Thyroid gland (tissue), 4 donors: Measurements from ENCODE around the gene PGRMC2. TPM values are rescaled to one million over a fixed set of nuclear protein-coding genes. Genes with fewer than 3 reads are reported as not detected.

Experiments used
- DNase-seq, 2 donors: peaks; one replicate each; pipeline ENCODE4 v3.0.0-alpha.2; 2019
- H3K27ac ChIP-seq, 3 donors: fragments of 200-600 bp; sonication (generic); 1 replicate in 2 of 3; 2 replicates in 1 of 3; pipeline ENCODE4 v1.5.1; 2016 to 2019; ENCODE audit warnings: mild to moderate bottlenecking in 1 of 3, moderate library complexity in 1 of 3
- H3K27me3 ChIP-seq: fragments of 200-600 bp; sonication (generic); one replicate; pipeline ENCODE4 v1.5.1; 2019
- H3K36me3 ChIP-seq, 2 donors: fragments of 200-600 bp; sonication (generic); one replicate each; pipeline ENCODE4 v1.5.1; 2016 to 2019
- H3K4me1 ChIP-seq, 2 donors: fragments of 200-600 bp; sonication (generic); one replicate each; pipeline ENCODE4 v1.5.1; 2017 to 2019
- H3K4me3 ChIP-seq, 3 donors: fragments of 200-600 bp; sonication (generic); replicated peaks in 1 of 3; 1 replicate in 2 of 3; 2 replicates in 1 of 3; pipeline ENCODE4 v1.5.1; 2016; ENCODE audit warnings: mild to moderate bottlenecking in 1 of 3
- H3K9me3 ChIP-seq: fragments of 200-600 bp; sonication (generic); one replicate; pipeline ENCODE4 v1.5.1; 2017
- CTCF ChIP-seq, 6 experiments: fragments of 200-600 bp in 3 of 6; fragments of 450-650 bp in 3 of 6; sonication (generic) in 3 of 6; IDR thresholded peaks; one replicate each; pipeline ENCODE4 v1.5.1; 2016 to 2019; ENCODE audit warnings: antibody characterized with exemption in 6 of 6, mild to moderate bottlenecking in 2 of 6, inconsistent platforms in 1 of 6, moderate library complexity in 1 of 6
- POLR2A ChIP-seq, 2 donors: fragments of 450-650 bp; IDR thresholded peaks; one replicate each; pipeline ENCODE4 v1.6.1; 2017; ENCODE audit warnings: antibody characterized with exemption in 2 of 2, mild to moderate bottlenecking in 2 of 2, moderate library complexity in 1 of 2
- WGBS, 2 donors: methylation state at CpG; one replicate each; pipeline ENCODE4 v1.1.5; 2017; 5-methylcytosine and 5-hydroxymethylcytosine counted together
- intact Hi-C: fragments of 100-400 bp; cut with DNase I; formaldehyde crosslinking; loops from one replicate; pipeline ENCODE4 v1.15.1; 2023
- total RNA-seq, 4 donors: library from RNA; depleted of rRNA; stranded (reverse); fragments of >200 nt; gene quantifications; one replicate each; pipeline ENCODE4 v1.2.3, GENCODE V29; 2016

Gene PGRMC2
- total RNA-seq, 4 donors from 2014 or later = 46.5 to 68.9 (median 50.2) TPM

GRCh38 chr4:128284317-128284716, 3.3 kb downstream of the PGRMC2 start:
- H3K9me3 ChIP-seq = no peaks in the 10 kb centered on the region
- H3K27ac ChIP-seq = no peak overlapping the region
- no peaks in the 10 kb centered on the region for H3K36me3 ChIP-seq
- 71 to 90% methylated on average over 1 of the region's 1 CpG for WGBS, 2 donors
- peaks cover 8 to 25% of the 10 kb centered on the region in 2 donors for H3K4me1 ChIP-seq
- intact Hi-C loops = no loop called here
- no peaks in the 10 kb centered on the region for H3K27me3 ChIP-seq
- no peak for DNase-seq
- no peak overlapping the region for H3K4me3 ChIP-seq
- TF ChIP-seq POLR2A (IDR thresholded peaks at IDR 0.05) (no peak), CTCF (IDR thresholded peaks at IDR 0.05) (no peak)

GRCh38 chr4:128283071-128283470, 4.5 kb downstream of the PGRMC2 start:
- Histone ChIP-seq H3K36me3 (no peaks in the 10 kb centered on the region), H3K9me3 (no peaks in the 10 kb centered on the region), H3K4me1 (peaks cover 5 to 19% of the 10 kb centered on the region in 2 donors), H3K27me3 (no peaks in the 10 kb centered on the region), H3K27ac (no peak overlapping the region), H3K4me3 (no peak overlapping the region)
- intact Hi-C loops = no loop called here
- 96 to 97% methylated on average over 2 of the region's 2 CpGs for WGBS, 2 donors
- TF ChIP-seq POLR2A (IDR thresholded peaks at IDR 0.05) = no peak
- no peak for TF ChIP-seq CTCF (IDR thresholded peaks at IDR 0.05)
- no peak for DNase-seq

GRCh38 chr4:128282516-128282915, 5.1 kb downstream of the PGRMC2 start:
- Histone ChIP-seq H3K27me3 (no peaks in the 10 kb centered on the region), H3K4me3 (no peak overlapping the region), H3K4me1 (peaks cover 5 to 19% of the 10 kb centered on the region in 2 donors), H3K36me3 (no peaks in the 10 kb centered on the region), H3K9me3 (no peaks in the 10 kb centered on the region), H3K27ac (no peak overlapping the region)
- TF ChIP-seq POLR2A (IDR thresholded peaks at IDR 0.05) = no peak
- no peak for TF ChIP-seq CTCF (IDR thresholded peaks at IDR 0.05)
- DNase-seq = no peak
- intact Hi-C loops = no loop called here

GRCh38 chr4:128281354-128281753, 6.3 kb downstream of the PGRMC2 start:
- Histone ChIP-seq H3K27ac (no peak overlapping the region), H3K27me3 (no peaks in the 10 kb centered on the region), H3K4me1 (peaks cover 5 to 19% of the 10 kb centered on the region in 2 donors), H3K9me3 (no peaks in the 10 kb centered on the region), H3K4me3 (no peak overlapping the region), H3K36me3 (no peaks in the 10 kb centered on the region)
- DNase-seq = no peak
- TF ChIP-seq POLR2A (IDR thresholded peaks at IDR 0.05) = no peak
- TF ChIP-seq CTCF (IDR thresholded peaks at IDR 0.05) = no peak
- intact Hi-C loops = no loop called here
- WGBS, 2 donors = 96 to 97% methylated on average over 1 of the region's 1 CpG

- H3K36me3 ChIP-seq = no peaks in the 10 kb centered on the region
- 94 to 95% methylated on average over 2 of the region's 2 CpGs for WGBS, 2 donors
- no peaks in the 10 kb centered on the region for H3K9me3 ChIP-seq
- no peak overlapping the region for H3K27ac ChIP-seq
- H3K4me1 ChIP-seq = peaks cover 0 to 11% of the 10 kb centered on the region in 2 donors
- DNase-seq = no peak
- no peak for TF ChIP-seq CTCF (IDR thresholded peaks at IDR 0.05)
- no peak for TF ChIP-seq POLR2A (IDR thresholded peaks at IDR 0.05)
- no peak overlapping the region for H3K4me3 ChIP-seq
- intact Hi-C loops = no loop called here
- H3K27me3 ChIP-seq = no peaks in the 10 kb centered on the region
These were observed 7.9 kb downstream of the PGRMC2 start for GRCh38 chr4:128279624-128280225.
